HepG2 (cell line): Measurements from ENCODE around the gene CPAMD8. TPM values are rescaled to one million over a fixed set of nuclear protein-coding genes. Genes with fewer than 3 reads are reported as not detected.

Source experiments
- ATAC-seq: fragments of 200-7000 bp; cut with Tn5 transposase; 3 replicates; pipeline ENCODE4 v1.9.1; 2020; ENCODE audit warnings: mild to moderate bottlenecking, moderate library complexity
- BruUV-seq: library from RNA; stranded (reverse); fragments of 400-500 nt; replicated peaks from 2 replicates; lab custom pipeline; 2021; lab: Mats Ljungman, UMichigan
- CTCF ChIA-PET: fragments of 300-600 bp; formaldehyde crosslinking; extraction: SDS; loops from one replicate; lab custom pipeline; 2021; ENCODE audit warnings: low total read pairs, inconsistent platforms, low intra/inter-chr PET ratio; lab: Yijun Ruan, JAX
- POLR2A ChIA-PET: fragments of 350-600 bp; sonication (Branson Sonifier 250); formaldehyde crosslinking; loops from one replicate; lab custom pipeline; 2020; ENCODE audit warnings: antibody characterized with exemption, inconsistent platforms; lab: Yijun Ruan, JAX
- DNase-seq: peaks from one replicate; pipeline ENCODE4 v3.0.0-alpha.2; 2015; ENCODE audit warnings: low spot score
- FAIRE-seq: peaks from 3 replicates; lab custom pipeline; 2011; peaks lifted over from hg19 to GRCh38; lab: Jason Lieb, UNC
- H2AFZ ChIP-seq: one replicate; pipeline ENCODE4 v1.6.1; 2011; ENCODE audit warnings: low read length, inconsistent platforms
- H3K27ac ChIP-seq: fragments of 300-600 bp; 3 replicates; pipeline ENCODE4 v1.8.0; 2011; ENCODE audit warnings: mixed run types, mild to moderate bottlenecking, mixed read lengths, low read length, inconsistent platforms; ENCODE audit not compliant: insufficient read depth; ENCODE audit errors: extremely low read length
- H3K27me3 ChIP-seq, 2 experiments: fragments of 200-600 bp in 1 of 2; 2 replicates in 1 of 2; 3 replicates in 1 of 2; pipeline versions ENCODE4 v1.6.0 to v1.8.0; 2011; ENCODE audit warnings: low read length in 2 of 2, mild to moderate bottlenecking in 2 of 2, moderate library complexity in 2 of 2, inconsistent platforms in 1 of 2; ENCODE audit not compliant: insufficient read depth in 2 of 2, control insufficient read depth in 1 of 2
- H3K36me3 ChIP-seq, 2 experiments: fragments of 200-600 bp in 1 of 2; replicated peaks in 1 of 2; 2 replicates in 1 of 2; 3 replicates in 1 of 2; pipeline versions ENCODE4 v1.5.1 to v1.8.0; 2011; ENCODE audit warnings: low read length in 2 of 2, inconsistent platforms in 1 of 2; ENCODE audit not compliant: insufficient read depth in 2 of 2, control insufficient read depth in 1 of 2
- H3K4me1 ChIP-seq: 2 replicates; pipeline ENCODE4 v1.5.1; 2012; ENCODE audit warnings: low read length, inconsistent platforms; ENCODE audit not compliant: insufficient read depth
- H3K4me2 ChIP-seq: 2 replicates; pipeline ENCODE4 v1.6.0; 2011; ENCODE audit warnings: low read depth, low read length, inconsistent platforms
- H3K4me3 ChIP-seq, 3 experiments: fragments of 200-600 bp in 1 of 3; sonication (generic), shearing (Covaris generic) in 1 of 3; replicated peaks in 1 of 3; 2 replicates each; pipeline ENCODE4 v1.5.1; 2011 to 2016; ENCODE audit warnings: low read length in 3 of 3, inconsistent platforms in 2 of 3, low read depth in 2 of 3, mild to moderate bottlenecking in 2 of 3, control low read depth in 1 of 3, mixed read lengths in 1 of 3; ENCODE audit not compliant: insufficient read depth in 1 of 3
- H3K79me2 ChIP-seq: one replicate; pipeline ENCODE4 v1.6.1; 2011; ENCODE audit warnings: low read length, inconsistent platforms; ENCODE audit not compliant: insufficient read depth
- H3K9ac ChIP-seq: 2 replicates; pipeline ENCODE4 v1.6.0; 2011; ENCODE audit warnings: mild to moderate bottlenecking, low read depth, low read length, inconsistent platforms; ENCODE audit not compliant: insufficient read depth
- H3K9me3 ChIP-seq: 2 replicates; pipeline ENCODE4 v1.5.1; 2012; ENCODE audit warnings: mild to moderate bottlenecking, low read length
- H4K20me1 ChIP-seq: 2 replicates; pipeline ENCODE4 v1.6.0; 2011; ENCODE audit warnings: inconsistent platforms, mild to moderate bottlenecking, low read length, moderate library complexity; ENCODE audit not compliant: insufficient read depth
- ARID5B ChIP-seq: IDR thresholded peaks from 2 replicates; pipeline ENCODE4 v1.4.0; 2020; ENCODE audit warnings: mild to moderate bottlenecking, missing genetic modification reagents
- KDM5B ChIP-seq: sonication (generic); formaldehyde crosslinking; IDR thresholded peaks from 2 replicates; pipeline ENCODE4 v1.4.0; 2020; ENCODE audit warnings: missing genetic modification reagents, mild to moderate bottlenecking, borderline replicate concordance
- KLF16 ChIP-seq, 2 experiments: sonication (generic) in 1 of 2; formaldehyde crosslinking in 1 of 2; IDR thresholded peaks; 2 replicates each; pipeline versions ENCODE4 v1.6.1 to v1.8.0; 2016 to 2023; ENCODE audit warnings: missing genetic modification reagents in 2 of 2, missing compliant biosample characterization in 1 of 2
- MTA3 ChIP-seq: sonication (generic); formaldehyde crosslinking; IDR thresholded peaks from 2 replicates; pipeline ENCODE4 v1.4.0; 2020; ENCODE audit warnings: missing genetic modification reagents
- ZNF20 ChIP-seq: sonication (generic); formaldehyde crosslinking; IDR thresholded peaks from 2 replicates; pipeline ENCODE4 v1.4.0; 2020; ENCODE audit warnings: mild to moderate bottlenecking, moderate library complexity, missing genetic modification reagents
- ZNF274 ChIP-seq: sonication (generic); formaldehyde crosslinking; IDR thresholded peaks from 2 replicates; pipeline ENCODE4 v1.5.1; 2020; ENCODE audit warnings: mild to moderate bottlenecking, missing genetic modification reagents
- ZSCAN22 ChIP-seq: sonication (generic); formaldehyde crosslinking; IDR thresholded peaks from 2 replicates; pipeline ENCODE4 v1.4.0; 2020; ENCODE audit warnings: mild to moderate bottlenecking, missing genetic modification reagents
- ZZZ3 ChIP-seq: sonication (generic); formaldehyde crosslinking; IDR thresholded peaks from 2 replicates; pipeline ENCODE4 v1.4.0; 2020; ENCODE audit warnings: missing genetic modification reagents, mild to moderate bottlenecking, borderline replicate concordance
- WGBS: methylation state at CpG from one replicate; pipeline ENCODE4 v1.1.6; 2017; ENCODE audit warnings: low lambda C conversion rate; 5-methylcytosine and 5-hydroxymethylcytosine counted together
- in situ Hi-C: cut with HindIII; loops from 2 replicates; pipeline ENCODE4 v1.10.0; 2017; ENCODE audit warnings: low pct_unique_long_range_greater_than_20kb; ENCODE audit not compliant: extremely low pct_ligation_motif_present
- intact Hi-C: fragments of 100-400 bp; cut with micrococcal nuclease; formaldehyde crosslinking; loops from one replicate; pipeline ENCODE4 v1.10.0; 2022; ENCODE audit not compliant: unreplicated experiment
- polyA plus RNA-seq, 8 experiments: library from polyadenylated mRNA; depleted of rRNA in 3 of 8; stranded (reverse) in 7 of 8; unstranded in 1 of 8; fragments of >200 nt; fragmentation: Illumina TruSeq in 4 of 8; extraction: Trizol in 4 of 8; gene quantifications; 2 replicates each; pipeline versions ENCODE4 v1.2.1 to v1.2.3, GENCODE V29; 2011 to 2016; ENCODE audit warnings: low read depth in 4 of 8, missing spikeins in 1 of 8, mixed read lengths in 1 of 8; ENCODE audit not compliant: insufficient read depth in 1 of 8
- total RNA-seq, 5 experiments: library from RNA; depleted of rRNA; stranded (reverse); fragments of >200 nt; fragmentation: Illumina TruSeq; extraction: Trizol; gene quantifications; 2 replicates each; pipeline ENCODE4 v1.2.3, GENCODE V29; 2016; ENCODE audit warnings: low read depth in 1 of 5

Gene CPAMD8
- total and polyA plus RNA-seq, 2 of the 13 experiments (the other 11 are each of a cell fraction or from before 2014, with no cell fraction given): 0.29 to 0.34 TPM

DNA sequence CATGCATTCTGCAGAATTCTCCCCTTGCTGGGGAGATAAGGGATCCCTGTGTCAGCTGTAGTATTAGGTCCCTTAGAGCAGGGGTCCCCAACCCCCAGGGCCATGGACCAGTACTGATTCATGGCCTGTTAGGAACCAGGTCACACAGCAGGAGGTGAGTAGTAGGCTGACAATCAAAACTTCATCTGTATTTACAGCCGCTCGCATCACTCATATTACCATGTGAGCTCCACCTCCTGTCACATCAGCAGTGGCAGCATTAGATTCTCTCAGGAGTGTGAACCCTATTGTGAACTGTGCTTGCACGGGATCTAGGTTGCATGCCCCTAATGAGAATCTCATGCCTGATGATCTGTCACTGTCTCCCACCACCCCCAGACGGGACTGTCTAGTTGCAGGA is 37.9 kb downstream of the CPAMD8 start:
- no peaks in the 10 kb centered on the region for H3K36me3 ChIP-seq
- H2AFZ ChIP-seq: no peak overlapping the region
- in situ Hi-C loops: no loop called here
- ChIA-PET CTCF (no interaction called here), POLR2A (no interaction called here)
- no peaks in the 10 kb centered on the region for H3K4me1 ChIP-seq
- H3K27ac ChIP-seq: no peak overlapping the region
- TF ChIP-seq MTA3 (CRISPR knock-in tag) (no peak), ZNF274 (CRISPR knock-in tag) (no peak), ZNF20 (CRISPR knock-in tag) (no peak), ZSCAN22 (CRISPR knock-in tag) (no peak), ZZZ3 (CRISPR knock-in tag) (no peak), KDM5B (no peak), KLF16 (CRISPR knock-in tag; IDR thresholded peaks at IDR 0.05) (no peak), ARID5B (no peak)
- no peak for FAIRE-seq
- BruUV-seq: no TSS peak
- intact Hi-C loops: no loop called here
- H4K20me1 ChIP-seq: no peaks in the 10 kb centered on the region
- WGBS: 48% methylated on average over 4 of the region's 4 CpGs
- no peaks in the 10 kb centered on the region for H3K9me3 ChIP-seq
- no peak overlapping the region for H3K4me2 ChIP-seq
- no peak overlapping the region for H3K4me3 ChIP-seq
- no peak for DNase-seq
- no peak for ATAC-seq
- no peaks in the 10 kb centered on the region for H3K79me2 ChIP-seq
- H3K27me3 ChIP-seq: no peaks in the 10 kb centered on the region; a peak in 2 of 5 replicates
- H3K9ac ChIP-seq: no peak overlapping the region
